ENCODE measurements around the gene EEF2KMT.

EEF2KMT gene

DNA sequence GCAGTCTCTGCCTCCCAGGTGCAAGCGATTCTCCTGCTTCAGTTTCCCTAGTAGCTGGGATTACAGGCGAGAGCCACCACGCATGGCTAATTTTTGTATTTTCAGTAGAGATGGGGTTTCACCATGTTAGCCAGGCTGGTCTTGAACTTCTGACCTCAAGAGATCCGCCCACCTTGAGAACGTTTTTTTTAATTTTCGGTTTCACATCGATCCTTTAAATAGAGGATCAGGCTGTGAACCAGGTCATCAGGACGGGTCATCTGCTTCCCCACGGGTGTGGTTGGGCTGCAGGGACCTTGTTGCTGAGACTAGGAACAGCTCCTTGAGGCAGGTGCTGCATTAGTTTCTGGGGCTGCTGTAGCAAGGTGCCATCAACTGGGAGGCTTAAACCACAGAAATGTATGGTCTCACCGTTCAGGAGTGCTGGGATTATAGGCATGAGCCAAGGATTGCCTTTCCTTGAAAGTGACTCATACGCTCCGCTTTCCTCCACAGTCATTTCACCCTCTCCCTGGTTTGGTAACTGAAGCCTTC, 55.9 kb downstream of the EEF2KMT start:
- no peak for DNase-seq (ENCODE audit: low read depth)

DNA sequence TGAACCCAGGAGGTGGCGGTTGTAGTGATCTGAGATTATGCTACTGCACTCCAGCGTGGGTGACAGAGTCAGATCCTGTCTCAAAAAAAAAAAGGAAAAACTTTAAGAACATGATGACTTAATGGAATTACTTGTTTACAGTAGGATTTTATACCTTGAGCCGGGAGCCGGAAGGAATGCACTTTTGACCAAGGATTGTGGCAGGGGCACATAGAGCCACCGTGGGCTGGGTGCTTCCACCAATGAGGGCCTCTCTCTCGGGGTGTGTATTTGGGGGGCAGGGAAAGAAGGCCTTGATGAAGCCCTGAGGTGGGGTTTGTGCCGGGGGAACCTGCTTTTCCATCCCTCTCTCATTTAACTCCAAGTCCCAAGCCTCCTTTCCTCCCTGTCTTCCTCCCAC, 57.1 kb downstream of the EEF2KMT start:
- DNase-seq (ENCODE audit: low read depth), result no peak

DNA sequence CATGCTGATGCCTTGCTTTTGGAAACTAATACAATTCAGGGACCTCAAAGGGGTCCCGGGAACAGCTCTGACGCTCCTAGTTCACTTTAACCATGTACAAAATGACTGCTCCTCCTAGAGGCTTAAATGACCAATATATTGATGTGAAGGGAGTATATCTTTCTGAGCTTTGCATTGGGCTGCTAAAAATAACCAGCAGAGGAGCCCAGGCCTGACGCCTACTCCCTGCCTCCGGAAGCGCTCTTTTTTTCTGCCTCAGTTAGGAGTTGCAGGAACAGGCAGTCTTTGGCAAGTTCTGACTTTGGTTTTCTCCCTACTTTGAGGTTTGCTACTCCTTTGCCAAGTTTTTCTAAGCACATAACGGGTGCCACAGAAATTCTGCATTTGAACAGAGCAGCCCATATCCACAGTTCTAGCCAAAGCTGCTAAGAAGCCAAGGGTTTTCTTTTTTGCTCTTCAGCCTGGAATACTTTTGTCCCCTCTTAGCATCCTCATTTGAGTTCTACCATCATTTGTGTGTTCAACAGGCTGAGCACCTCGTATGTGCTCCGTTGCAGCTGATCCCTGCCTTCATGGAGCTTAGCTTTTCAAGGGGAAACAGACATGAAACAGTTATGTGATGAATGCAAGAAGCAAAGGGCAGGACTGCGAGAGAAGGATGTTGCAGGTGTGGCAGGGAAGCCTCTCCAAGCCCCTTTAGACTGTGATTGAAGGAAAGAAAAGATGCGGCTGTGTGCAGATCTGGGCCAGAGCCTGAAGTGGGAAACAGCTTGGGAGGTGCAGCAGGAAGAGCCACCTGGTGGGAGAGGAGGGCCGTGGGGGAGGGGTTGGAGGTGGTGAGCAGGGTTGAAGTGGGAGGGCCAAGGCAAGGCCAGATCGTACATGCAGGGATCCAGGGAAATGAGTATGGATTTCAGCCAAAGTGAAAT, 61.1 kb downstream of the EEF2KMT start:
- no peak for DNase-seq (ENCODE audit: low read depth)

DNA sequence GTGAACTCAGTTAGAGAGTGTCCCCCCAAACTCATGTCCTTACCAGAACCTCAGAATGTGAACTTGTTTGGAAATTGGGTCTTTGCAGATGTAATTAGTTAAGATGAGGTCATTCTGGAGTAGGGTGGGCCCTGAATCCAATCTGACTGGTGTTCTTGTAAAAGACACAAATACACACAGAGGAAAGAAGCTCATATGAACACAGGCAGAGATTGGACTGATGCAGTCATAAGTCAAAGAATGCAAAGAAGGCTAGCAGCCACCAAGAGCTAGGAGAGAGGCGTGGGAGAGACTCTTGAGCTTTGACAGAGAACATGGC, 61.7 kb downstream of the EEF2KMT start:
- no peak for DNase-seq (ENCODE audit: low read depth)

All from T-helper 22 cell (primary cell).